ENCODE data around the gene TMEM225B.
A peak's percentile ranks its signal among the peaks of the same experiment; 100 is the strongest.
"Not testable (repeated sequence)": the region's sequence is repeated elsewhere in the genome, so short reads cannot be mapped to it uniquely, and the experiment has no call there.

Gene TMEM225B

DNA sequence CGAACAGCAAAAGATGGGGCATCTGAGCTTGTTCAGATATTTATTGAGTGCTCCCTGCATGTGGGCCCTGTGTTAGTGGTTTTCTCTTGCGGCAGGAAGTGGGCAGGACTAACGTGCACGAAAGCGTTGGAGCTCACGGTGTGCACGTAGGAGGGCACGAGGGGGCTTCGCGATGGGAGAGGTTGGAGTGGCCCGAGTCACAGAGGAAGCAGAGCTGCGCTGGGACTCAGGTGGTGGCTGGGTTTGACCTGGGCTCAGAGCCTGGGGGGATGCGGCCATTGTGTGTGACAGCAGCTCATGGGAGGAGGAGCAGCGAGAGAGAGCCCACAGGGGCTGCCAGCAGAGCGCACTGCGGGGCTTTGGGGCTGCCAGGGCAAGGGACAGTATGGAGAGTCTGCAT, 26.4 kb downstream of the TMEM225B start:
- peak; percentile 54 for DNase-seq

DNA sequence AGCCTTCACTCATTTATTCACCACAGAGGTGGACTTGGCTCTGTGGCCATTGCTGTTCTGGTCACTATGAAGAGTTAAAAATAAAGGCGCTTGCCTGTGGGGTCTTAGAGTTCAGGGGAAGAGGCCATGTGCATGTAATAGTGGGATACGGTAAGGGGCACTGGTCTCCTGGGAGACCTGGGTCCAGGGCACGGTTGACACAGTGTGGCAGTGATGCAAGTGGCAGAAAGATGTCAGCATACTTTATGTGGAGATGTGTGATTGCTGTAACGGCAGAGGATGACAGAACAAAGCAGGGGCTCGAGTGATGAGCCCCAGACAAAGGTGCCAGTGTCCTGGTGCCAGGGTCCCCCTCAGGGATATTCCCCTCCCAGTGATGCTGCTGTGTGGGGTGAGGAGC, 27.3 kb downstream of the TMEM225B start:
- DNase-seq = no peak

DNA sequence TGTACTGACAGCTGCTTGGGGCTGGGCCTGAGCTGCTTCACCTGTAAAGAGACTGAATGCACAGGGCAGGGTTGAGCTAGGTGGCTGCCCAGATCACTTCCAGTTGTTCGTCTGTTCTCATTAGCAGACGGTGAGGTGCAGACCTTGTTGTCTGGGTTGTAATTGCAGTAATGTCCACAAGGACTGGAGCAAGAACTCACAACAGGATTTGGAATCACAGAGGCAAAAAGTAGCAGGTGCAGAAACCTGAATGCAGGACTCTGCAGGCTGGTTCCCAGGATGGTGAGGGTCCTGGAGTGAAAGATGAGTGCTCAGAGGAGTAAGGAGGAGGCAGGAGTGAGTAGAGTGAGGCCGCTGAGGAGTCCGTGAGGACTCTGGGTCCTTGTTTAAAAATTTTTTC, 27.9 kb downstream of the TMEM225B start:
- DNase-seq = no peak

DNA sequence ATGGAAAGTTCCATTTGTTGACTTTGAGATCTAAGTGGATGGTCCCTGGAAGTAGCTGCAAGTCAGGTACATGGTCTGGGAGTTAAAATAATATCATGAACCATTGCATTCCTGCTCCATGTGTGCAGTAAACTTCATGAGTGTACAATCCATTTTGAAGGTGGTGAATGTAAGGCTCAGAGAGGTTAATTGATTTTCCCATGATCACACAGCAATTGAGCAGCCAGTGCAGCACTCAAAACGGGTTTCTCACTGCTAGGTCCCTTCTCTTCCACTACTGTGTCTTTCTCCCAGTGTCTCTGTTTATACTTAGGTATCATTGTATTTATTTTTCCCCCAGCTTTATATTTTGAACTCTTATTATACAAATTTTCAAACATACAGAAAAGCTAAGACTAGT, 28.6 kb downstream of the TMEM225B start:
- DNase-seq = no peak

DNA sequence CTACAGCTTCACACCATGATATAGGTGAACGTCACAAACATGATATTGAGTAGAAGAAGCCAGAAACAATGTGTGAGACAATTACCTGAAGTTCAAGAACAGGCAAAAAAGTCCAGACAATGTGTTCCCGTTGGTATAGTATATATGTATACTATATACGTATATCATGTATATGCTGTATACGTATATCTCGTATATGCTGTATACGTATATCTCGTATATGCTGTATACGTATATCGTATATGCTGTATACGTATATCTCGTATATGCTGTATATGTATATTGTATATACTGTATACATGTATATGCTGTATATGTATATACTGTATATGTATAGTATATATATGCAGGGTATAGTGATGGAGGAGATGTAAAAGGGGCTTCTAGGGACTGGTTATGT, 29.4 kb downstream of the TMEM225B start:
- no peak for DNase-seq

DNA sequence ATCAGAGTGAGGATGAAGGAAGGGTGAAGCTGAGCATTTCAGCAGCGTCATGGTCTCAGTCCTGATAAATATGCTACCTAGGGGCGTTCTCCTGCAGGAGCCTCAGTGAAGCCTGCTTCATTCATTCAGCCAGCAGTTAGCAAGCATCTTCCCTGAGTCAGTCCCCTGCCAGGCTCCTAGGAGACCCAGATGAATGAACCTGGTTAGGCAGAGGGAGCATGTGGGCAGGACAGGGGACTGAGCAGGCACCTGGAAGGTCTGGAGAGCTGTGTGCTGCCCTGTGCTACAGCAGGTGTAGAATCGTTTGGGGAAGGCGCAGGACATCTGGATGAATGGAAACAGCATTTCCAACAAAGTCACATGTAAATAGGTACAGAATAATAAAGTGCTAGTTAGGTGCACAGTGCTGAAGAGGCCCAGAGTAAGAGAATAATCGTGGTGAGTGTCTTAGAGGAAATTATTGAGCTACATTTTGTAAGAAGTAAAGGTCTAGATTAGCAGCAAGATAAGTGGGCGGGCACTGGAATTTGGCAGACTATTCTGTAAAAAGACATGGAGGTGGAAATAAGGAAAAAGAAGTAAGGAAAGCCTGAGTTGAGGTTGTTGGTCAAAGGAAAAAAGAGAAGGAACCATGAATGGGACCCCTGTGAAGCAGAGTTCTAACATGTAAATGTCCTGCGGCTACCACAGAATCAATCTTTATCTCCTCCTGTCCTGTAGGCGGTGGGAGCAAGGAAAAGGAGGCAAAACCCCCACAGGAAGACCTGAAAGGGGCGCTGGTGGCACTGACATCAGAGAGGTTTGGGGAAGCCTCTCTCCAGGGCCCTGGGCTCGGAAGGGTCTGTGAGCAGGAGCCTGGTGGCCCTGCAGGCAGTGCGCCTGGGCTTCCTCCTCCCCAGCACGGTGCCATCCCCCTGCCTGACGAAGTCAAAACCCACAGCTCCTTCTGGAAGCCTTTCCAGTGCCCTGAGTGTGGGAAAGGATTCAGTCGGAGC, 30.7 kb downstream of the TMEM225B start:
- DNase-seq = no peak

DNA sequence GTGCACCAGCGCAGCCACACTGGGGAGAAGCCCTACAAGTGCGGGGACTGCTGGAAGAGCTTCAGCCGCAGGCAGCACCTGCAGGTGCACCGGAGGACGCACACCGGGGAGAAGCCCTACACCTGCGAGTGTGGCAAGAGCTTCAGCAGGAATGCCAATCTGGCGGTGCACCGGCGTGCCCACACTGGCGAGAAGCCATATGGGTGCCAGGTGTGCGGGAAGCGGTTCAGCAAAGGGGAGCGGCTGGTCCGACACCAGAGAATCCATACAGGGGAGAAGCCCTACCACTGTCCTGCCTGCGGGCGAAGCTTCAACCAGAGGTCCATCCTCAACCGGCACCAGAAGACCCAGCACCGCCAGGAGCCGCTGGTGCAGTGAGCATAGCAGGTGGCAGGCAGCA, 31.6 kb downstream of the TMEM225B start:
- no peak for DNase-seq

DNA sequence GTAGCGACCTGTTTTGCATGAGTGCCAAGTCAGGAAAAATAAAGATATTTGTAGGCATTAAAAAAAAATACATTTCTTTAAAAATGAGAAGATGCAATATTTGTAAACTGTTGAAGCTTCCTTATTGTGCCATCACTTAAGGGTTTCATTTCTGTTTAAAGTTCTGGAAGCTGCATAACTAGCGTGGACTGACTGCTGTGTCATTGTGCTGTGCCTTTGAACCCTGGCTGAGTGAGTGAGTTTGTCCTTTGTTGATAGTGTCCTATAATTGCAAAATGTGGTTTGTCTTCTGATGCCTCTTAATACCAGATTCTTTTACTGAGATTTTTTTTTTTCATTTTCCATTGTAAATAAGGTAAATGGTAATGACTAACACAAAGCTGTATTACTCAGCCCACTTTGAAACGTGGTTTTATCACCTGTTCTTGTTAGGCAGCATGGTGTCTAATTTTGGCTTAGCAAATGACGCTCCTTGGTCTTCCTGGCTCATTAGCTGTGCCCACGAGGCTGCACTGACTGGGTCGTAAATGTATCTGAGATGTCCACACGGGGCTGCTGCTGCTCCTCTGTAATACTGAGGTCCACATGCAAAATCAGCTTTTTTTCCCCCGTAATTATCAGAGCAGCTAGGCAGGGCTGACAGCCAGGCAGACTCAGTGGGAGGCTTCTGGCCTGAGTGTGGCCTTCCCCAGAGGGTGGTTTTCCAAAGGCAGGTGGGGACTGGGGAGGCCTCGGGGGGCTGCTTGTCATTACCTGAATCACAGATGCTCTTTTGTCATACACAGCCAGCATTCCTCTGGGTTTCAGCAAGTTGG, 33.4 kb downstream of the TMEM225B start:
- DNase-seq = no peak

DNA sequence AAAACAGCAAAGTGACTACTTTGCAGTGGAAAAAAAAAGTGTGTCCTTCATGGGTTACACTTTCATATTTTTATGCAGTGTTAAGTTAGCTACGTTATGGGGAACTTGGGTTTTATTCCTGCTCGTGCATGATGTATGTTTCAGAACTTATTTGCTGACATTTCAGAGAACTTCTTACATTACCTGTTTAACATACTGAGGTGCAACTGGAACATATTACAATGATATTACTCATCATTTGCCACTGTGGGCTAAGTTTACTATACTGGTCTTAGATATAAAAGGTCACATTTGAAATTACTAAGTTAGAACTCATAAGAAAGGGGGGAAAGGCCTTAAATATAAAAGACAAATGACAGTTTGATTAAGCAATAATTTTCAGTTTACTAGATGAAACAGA, 39.3 kb downstream of the TMEM225B start:
- not testable (repeated sequence) for DNase-seq

DNA sequence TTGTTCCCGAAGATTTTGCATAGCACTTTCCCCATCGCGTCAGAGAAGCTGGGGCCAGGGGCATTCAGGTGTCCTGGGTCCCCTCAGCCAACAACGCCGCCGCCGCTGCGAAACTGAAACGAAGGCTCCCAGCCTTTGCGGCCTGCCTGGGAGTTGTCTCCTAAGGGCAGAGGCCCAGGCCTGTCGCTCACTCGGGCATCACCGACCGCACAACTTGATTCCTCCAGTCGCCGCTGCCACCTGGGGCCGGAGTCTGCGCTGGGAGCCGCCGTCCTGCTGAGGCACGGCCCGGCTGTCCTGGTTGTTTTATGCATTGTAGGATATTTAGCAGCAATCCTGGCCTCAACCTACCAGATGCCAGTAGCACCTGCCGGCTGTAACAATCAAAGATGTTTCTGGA, 40.7 kb downstream of the TMEM225B start:
- DNase-seq = no peak

DNA sequence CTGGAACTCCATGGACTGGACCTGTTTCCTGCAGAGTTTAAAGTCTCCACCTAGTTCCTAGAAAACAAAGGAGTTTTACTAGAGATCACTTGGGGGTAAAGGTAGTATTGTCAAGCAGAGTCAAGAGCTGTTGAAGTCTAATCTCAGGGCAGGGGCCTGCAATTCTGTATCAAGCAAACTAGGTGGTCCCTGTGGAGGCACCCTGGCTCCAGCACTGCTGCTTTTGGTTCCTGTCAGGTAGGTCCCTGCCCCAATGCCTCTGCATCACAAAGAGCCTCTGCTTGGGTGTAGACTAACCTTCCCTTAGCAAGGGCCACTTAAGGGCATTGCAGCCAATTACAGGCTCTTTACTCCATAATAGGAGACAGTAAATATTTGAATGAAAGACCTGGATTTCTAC, 41.2 kb downstream of the TMEM225B start:
- no peak for DNase-seq

DNA sequence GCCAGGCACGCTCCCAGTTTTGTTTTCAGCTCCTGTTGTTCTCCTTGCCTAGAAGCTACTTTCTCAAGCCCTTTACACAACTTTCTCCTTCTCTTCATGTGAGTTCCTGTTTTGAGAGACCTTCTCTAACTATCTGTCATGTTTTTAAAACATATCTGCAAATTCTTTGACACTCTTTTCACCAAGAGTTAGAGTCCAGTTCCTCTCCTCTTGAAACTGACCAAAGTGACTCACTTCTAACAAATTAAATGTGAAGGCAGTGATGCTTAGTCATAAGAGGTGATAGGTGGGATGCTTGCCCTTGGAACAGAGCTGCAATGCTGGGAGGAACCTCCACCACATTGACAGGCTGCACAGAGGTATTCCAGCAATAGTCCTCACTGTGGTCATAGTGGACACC, 44.0 kb downstream of the TMEM225B start:
- no peak for DNase-seq

DNA sequence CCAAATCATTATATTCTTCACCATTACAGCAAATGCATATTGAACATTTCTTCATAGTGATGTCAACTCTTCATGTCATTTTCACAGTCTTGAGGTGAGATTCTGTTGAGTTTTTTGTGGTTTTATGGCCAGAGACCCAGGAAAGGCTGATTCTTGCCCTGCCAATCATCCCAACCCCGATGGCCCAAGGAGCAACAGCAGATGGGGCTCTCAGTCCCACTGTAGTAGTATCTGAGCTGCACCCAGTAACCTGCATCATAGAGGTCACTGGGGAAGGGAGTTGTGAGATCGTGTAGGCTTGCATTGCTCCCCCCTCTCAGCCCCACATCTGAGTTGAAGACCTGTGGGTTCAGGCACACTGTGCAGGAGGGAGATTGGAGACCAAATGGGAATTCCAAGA, 45.4 kb downstream of the TMEM225B start:
- no peak for DNase-seq

DNA sequence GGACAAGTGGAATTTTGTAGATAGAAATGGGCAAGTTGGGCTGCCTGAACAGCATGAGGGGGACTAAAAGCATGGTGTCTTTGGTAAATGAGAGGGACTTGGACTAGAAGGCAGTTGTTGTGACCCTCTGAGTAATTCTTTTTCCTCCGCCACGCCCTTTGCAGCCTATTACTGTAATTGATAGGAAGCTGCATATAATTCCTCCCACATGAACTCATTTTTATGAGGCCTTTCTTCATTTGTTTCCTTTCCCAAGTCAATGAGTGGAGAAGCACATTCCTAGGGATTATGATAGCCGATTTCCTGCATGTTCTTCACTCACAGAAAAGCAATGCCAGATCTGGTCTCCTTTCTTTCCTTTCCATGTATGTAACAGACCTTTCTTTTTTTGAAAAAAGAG, 46.4 kb downstream of the TMEM225B start:
- no peak for DNase-seq

DNA sequence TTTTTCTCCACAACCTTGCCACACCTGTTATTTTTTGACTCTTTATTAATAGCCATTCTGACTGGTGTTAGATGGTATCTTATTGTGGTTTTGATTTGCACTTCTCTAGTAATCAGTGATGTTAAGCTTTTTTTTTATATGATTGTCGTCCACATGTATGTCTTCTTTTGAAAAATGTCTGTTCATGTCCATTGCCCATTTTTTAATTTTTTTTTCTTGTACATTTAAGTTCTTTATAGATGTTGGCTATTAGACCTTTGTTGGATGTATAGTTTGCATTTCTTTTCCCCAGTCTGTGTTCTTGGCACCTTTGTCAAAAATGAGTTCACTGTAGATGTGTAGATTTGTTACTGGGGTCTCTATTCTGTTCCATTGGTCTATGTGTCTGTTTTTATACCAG, 47.5 kb downstream of the TMEM225B start:
- no peak for DNase-seq

DNA sequence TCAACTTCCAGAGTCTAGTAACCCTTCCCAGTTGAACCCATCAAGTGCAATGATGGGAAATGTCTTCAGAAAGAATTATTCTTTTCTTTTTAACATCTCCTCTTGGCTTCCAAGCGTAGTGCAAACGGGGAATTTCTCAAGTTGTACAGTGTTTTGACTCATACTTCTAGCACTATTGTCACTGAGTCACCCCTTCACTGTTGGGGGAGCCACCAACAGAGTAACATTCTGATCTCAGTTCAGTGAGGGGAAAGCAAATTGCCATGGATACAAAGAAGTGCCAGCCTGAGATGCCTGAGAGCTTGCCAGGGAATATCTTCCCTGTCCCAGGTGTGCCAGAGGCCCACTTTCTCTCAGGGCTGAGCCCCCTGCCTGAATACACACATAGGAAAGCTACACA, 50.8 kb downstream of the TMEM225B start:
- no peak for DNase-seq

DNA sequence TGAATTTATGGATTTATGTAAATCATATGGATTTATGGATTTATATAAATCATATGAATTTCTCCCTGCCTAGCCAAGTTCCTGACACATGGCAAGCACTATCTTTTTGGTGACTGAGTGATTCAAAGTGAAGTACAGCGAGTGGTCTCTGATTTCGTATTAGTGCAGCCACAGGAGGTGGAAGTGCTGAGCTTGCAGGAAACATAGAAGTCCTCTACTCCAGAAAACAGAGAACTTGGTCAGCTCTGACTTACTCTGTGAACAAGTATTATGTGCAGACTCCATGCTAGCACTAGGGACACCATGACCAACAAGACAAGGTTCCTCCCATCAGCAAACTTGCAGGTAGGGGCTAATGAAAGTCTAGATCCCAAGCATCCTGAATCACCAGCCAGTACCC, 53.2 kb downstream of the TMEM225B start:
- no peak for DNase-seq

DNA sequence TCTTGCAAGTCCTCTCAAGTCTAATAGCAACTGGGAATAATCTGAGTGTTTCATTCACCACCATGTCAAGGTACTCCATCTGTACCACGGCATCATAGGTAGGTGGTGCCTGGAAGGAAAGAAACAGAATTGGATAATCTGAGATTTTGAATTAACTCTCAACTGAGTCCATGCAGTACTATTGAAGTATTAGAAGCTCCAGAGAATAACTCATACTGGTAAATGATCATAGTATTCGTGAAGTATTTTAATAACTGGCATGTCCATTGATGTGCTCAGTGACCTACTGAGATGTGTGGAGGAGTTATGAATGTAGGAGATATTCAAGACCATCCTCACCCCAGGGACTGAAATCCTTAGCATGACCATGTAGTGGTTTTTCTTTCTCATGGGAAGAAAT, 54.6 kb downstream of the TMEM225B start:
- no peak for DNase-seq

DNA sequence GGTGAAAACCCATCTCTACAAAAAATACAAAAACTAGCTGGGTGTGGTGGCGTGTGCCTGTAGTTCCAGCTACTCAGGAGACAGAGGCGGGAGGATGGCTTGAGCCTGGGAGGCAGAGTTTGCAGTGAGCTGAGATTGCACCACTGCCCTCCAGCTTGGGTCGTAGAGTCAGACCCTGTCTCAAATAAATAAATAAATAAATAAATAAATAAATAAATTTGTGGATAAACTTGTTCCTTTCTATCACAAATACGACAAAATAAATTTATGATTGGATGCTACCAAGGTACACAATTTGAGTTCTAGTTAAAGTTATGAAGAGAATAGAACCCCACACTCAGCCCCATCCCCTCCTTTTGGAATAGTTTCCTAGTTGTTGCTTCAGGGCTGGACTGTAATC, 55.2 kb downstream of the TMEM225B start:
- DNase-seq = not testable (repeated sequence)

DNA sequence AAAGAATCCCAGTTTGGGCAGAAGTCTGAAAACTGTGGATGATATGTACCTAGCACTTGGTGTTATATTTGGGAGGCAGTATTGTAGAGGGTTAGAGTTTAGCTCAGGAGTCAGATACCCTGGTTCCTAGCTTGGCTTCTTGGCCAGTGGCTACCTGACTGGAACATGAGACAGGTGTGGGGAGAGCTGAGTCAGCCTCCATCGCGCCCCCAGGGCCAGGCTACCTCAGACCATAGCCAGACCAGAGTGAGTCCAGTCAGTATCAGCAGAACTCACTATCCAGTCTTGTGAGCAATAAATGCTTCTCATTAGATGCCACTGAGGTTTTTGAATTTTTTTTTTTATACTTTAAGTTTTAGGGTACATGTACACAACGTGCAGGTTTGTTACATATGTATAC, 55.7 kb downstream of the TMEM225B start:
- DNase-seq = no peak

DNA sequence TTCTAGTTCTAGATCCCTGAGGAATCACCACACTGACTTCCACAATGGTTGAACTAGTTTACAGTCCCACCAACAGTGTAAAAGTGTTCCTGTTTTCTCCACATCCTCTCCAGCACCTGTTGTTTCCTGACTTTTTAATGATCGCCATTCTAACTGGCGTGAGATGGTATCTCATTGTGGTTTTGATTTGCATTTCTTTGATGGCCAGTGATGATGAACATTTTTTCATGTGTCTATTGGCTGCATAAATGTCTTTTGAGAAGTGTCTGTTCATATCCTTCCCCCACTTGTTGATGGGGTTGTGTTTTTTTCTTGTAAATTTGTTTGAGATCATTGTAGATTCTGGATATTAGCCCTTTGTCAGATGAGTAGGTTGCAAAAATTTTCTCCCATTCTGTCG, 56.6 kb downstream of the TMEM225B start:
- DNase-seq = not testable (repeated sequence)

DNA sequence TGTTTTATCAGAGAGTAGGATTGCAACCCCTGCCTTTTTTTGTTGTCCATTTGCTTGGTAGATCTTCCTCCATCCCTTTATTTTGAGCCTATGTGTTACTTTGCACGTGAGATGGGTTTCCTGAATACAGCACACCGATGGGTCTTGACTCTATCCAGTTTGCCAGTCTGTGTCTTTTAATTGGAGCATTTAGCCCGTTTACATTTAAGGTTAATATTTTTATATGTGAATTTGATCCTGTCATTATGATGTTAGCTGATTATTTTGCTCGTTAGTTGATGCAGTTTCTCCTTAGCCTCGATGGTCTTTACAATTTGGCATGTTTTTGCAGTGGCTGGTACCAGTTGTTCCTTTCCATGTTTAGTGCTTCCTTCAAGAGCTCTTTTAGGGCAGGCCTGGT, 59.8 kb downstream of the TMEM225B start:
- not testable (repeated sequence) for DNase-seq
